Right lobe of liver (tissue), 6 donors: ENCODE results near the gene SDHA. TPM values are rescaled to one million over a fixed set of nuclear protein-coding genes. Genes with fewer than 3 reads are reported as not detected.

Experiments used
- ATAC-seq, 4 donors: fragments of 200-7000 bp; cut with Tn5 transposase; one replicate each; pipeline ENCODE4 v1.9.1; 2020; ENCODE audit warnings: mild to moderate bottlenecking in 4 of 4, moderate library complexity in 4 of 4
- DNase-seq, 3 donors: peaks; one replicate each; pipeline ENCODE4 v3.0.0-alpha.2; 2020
- H3K27ac ChIP-seq, 3 donors: fragments of 200-600 bp; one replicate each; pipeline ENCODE4 v1.8.0; 2022
- H3K27me3 ChIP-seq, 2 donors: fragments of 200-600 bp; one replicate each; pipeline ENCODE4 v1.8.0; 2022
- H3K36me3 ChIP-seq, 4 donors: fragments of 200-600 bp; sonication (generic) in 1 of 4; one replicate each; pipeline versions ENCODE4 v1.5.1 to v1.8.0; 2017 to 2022; ENCODE audit warnings: control low read depth in 1 of 4
- H3K4me1 ChIP-seq, 4 donors: fragments of 200-600 bp; sonication (generic) in 1 of 4; one replicate each; pipeline versions ENCODE4 v1.5.1 to v1.8.0; 2017 to 2022; ENCODE audit warnings: control low read depth in 1 of 4
- H3K4me3 ChIP-seq, 3 donors: fragments of 200-600 bp; one replicate each; pipeline ENCODE4 v1.8.0; 2022
- H3K9me3 ChIP-seq, 4 donors: fragments of 200-600 bp; sonication (generic) in 1 of 4; one replicate each; pipeline versions ENCODE4 v1.5.1 to v1.8.0; 2017 to 2022; ENCODE audit warnings: control low read depth in 1 of 4
- POLR2A ChIP-seq: fragments of 450-650 bp; IDR thresholded peaks from one replicate; pipeline ENCODE4 v1.6.1; 2017; ENCODE audit warnings: antibody characterized with exemption, mild to moderate bottlenecking
- WGBS: methylation state at CpG from one replicate; pipeline ENCODE4 v1.1.6; 2018; ENCODE audit warnings: low coverage, low lambda C conversion rate; ENCODE audit not compliant: insufficient coverage; ENCODE audit errors: missing lambda C conversion rate; 5-methylcytosine and 5-hydroxymethylcytosine counted together
- intact Hi-C, 2 donors: fragments of 100-400 bp; cut with DNase I; formaldehyde crosslinking; loops; one replicate each; pipeline versions ENCODE4 v1.11.2 to v1.14.1; 2022
- total RNA-seq, 6 experiments: library from RNA; depleted of rRNA in 2 of 6; stranded (reverse); fragments of >200 nt in 2 of 6; fragmentation: NEBNext Ultra II Directional in 3 of 6; extraction: Animal tissue kit (Norgen Biotek cat#: 25700) in 3 of 6; gene quantifications; one replicate each; pipeline versions ENCODE4 v1.1.0 to v1.2.4, GENCODE V29; 2016 to 2023
- TF ChIP-seq, protein P1 (sequence below), 4 donors: fragments of 200-600 bp in 3 of 4; fragments of 450-650 bp in 1 of 4; IDR thresholded peaks; one replicate each; pipeline versions ENCODE4 v1.5.1 to v1.8.0; 2016 to 2022; ENCODE audit warnings: antibody characterized with exemption in 4 of 4, mild to moderate bottlenecking in 2 of 4
- donor health status: DM: no; HTN: yes; CAD: no.
- donor health status: DM: no; HTN: no; CAD: no.
- donor health status: DM: no; HTN: no; CAD: no.
- donor health status: DM: no; HTN: yes; CAD: no.
- donor health status: DM: no; HTN: yes; CAD: no.

SDHA gene
- total RNA-seq, 6 experiments from 2014 or later = 165 to 223 (median 188) TPM

GRCh38 chr5:197892-198489 is 20.1 kb upstream of the SDHA start:
- Histone ChIP-seq H3K27me3 (no peaks in the 10 kb centered on the region), H3K4me1 (no peaks in the 10 kb centered on the region), H3K4me3 (no peak overlapping the region), H3K27ac (no peak overlapping the region), H3K9me3 (no peaks in the 10 kb centered on the region), H3K36me3 (no peaks in the 10 kb centered on the region)
- intact Hi-C loops = no loop called here
- DNase-seq (peak in 2 of 3 donors; percentile 29 to 36), ATAC-seq (no peak)
- TF ChIP-seq POLR2A = no peak
- TF ChIP-seq, protein P1, sequence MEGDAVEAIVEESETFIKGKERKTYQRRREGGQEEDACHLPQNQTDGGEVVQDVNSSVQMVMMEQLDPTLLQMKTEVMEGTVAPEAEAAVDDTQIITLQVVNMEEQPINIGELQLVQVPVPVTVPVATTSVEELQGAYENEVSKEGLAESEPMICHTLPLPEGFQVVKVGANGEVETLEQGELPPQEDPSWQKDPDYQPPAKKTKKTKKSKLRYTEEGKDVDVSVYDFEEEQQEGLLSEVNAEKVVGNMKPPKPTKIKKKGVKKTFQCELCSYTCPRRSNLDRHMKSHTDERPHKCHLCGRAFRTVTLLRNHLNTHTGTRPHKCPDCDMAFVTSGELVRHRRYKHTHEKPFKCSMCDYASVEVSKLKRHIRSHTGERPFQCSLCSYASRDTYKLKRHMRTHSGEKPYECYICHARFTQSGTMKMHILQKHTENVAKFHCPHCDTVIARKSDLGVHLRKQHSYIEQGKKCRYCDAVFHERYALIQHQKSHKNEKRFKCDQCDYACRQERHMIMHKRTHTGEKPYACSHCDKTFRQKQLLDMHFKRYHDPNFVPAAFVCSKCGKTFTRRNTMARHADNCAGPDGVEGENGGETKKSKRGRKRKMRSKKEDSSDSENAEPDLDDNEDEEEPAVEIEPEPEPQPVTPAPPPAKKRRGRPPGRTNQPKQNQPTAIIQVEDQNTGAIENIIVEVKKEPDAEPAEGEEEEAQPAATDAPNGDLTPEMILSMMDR (IDR thresholded peaks at IDR 0.05) = no peak
- WGBS = 80% methylated on average over 1 of the region's 12 CpGs

DNA sequence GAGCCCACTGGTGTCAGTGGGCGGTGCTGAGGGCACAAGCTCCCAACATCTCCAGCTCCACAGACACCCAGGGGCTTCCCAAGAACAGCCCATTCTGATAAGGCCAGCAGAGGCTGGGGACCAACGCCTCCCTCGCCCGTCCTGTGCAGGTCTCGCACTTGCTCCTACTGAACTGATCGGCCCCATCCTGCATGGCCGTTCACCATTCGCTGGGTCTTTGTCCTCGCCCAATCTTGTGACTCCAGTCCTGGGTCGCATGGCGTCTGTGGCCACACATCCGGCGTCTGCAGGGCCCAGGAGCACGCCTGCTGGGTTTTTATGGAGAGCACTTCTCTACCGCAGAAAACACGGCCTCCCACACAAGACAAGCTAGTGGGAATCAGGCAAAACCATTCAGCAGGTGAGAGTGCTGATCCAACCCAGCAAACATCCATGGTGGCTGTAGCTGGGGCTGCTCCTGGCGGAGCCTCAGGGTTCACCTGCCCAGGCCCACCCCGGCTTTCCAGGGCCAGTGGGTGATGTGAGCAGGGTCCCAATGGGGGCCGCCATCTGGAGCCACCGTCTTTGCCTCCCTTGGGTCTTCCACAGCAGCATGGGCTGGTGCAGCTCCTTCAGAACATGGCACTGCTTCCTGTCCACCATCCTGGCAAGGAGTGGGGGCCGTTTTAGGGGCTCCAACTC is 19.5 kb upstream of the SDHA start:
- H3K27ac ChIP-seq = no peak overlapping the region
- DNase-seq (peak in 1 of 3 donors; percentile 33), ATAC-seq (no peak)
- WGBS = 100% methylated on average over 1 of the region's 21 CpGs
- intact Hi-C loops = no loop called here
- TF ChIP-seq, protein P1 (IDR thresholded peaks at IDR 0.05) = no peak
- no peak for TF ChIP-seq POLR2A
- no peaks in the 10 kb centered on the region for H3K27me3 ChIP-seq
- no peaks in the 10 kb centered on the region for H3K9me3 ChIP-seq
- peaks cover 0 to under 1% (median 0%) of the 10 kb centered on the region in 4 donors for H3K36me3 ChIP-seq
- no peak overlapping the region for H3K4me3 ChIP-seq
- H3K4me1 ChIP-seq = no peaks in the 10 kb centered on the region

DNA sequence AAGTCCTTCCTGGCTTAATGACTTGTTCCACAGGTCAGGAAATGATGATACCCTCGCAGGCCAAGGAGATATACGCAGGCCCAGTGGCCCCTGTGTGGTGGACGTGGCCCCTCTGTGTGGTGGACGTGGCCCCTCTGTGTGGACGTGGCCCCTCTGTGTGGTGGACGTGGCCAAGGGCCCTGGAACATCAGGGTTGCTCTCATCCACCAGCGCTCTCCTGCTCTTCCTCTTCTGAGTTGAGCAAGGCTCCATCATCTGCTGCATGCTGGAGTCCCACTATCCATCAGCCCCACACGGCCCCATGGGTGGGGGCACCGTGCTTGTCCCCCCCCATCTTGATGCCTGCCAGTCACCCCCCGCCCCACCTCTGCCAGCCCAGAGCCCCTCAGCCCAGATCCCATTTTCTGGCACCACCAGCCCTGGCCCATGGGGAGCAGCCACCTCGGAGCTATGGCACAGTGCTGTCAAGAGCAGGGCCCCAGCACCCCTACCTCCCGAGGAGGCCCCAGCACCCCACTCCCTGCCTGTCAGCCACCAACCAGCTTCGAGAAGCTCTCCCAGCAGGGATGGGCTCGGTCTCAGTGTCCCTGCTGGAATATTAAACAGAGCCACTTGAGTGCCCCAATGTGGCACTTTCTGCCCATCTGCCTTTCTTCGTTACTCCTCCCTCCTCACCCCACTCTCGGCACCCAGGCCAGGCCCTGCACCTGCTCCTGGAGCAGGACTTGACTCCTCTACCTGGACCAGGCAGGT is 18.7 kb upstream of the SDHA start:
- H3K4me3 ChIP-seq = no peak overlapping the region
- TF ChIP-seq POLR2A = no peak
- TF ChIP-seq, protein P1 (IDR thresholded peaks at IDR 0.05) = no peak
- H3K9me3 ChIP-seq = no peaks in the 10 kb centered on the region
- 93% methylated on average over 3 of the region's 16 CpGs for WGBS
- H3K4me1 ChIP-seq = no peaks in the 10 kb centered on the region
- H3K27me3 ChIP-seq = no peaks in the 10 kb centered on the region
- DNase-seq (peak in 1 of 3 donors; percentile 38), ATAC-seq (no peak)
- intact Hi-C loops = no loop called here
- no peak overlapping the region for H3K27ac ChIP-seq
- peaks cover 0 to 7% (median 0%) of the 10 kb centered on the region in 4 donors for H3K36me3 ChIP-seq

DNA sequence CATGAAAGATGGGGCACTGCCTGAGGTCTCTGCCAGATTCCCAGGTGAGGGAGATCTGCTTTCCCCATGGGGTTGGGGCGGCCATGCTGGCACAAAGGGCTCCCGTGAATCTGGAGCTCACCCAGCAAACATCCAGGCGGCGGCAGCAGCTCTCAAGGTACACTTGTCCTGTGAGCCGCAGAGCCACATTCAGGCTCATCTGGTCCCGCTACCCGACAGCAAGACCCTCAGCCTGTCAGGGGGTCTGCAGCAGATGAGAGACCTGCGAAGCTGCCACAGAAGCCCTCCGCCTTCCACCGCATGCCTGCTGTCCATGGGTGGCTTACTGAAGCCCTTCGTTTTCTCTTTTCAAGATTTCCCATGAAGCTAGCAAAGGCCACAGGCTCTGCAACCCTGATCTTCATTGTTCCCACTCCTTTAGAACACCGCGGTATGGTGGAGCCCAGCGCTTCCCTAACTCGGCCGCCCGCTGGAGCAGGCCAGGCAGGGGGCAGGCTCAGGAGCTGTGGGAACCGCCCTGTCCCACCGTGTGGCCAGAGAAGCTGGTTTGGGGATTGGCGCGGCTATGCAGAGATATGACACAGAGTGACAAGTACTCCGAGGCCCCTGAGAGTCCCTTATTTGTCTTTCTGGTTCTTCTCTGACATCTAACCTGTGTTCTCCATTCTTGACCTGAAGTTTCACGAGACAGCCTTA is 18.0 kb upstream of the SDHA start:
- DNase-seq = peak in 1 of 3 donors; percentile 42
- WGBS = 97% methylated on average over 12 of the region's 23 CpGs
- intact Hi-C loops = no loop called here
- Histone ChIP-seq H3K27me3 (no peaks in the 10 kb centered on the region), H3K4me1 (no peaks in the 10 kb centered on the region), H3K4me3 (no peak overlapping the region), H3K36me3 (peaks cover 0 to 7% (median 2%) of the 10 kb centered on the region in 4 donors), H3K27ac (no peak overlapping the region), H3K9me3 (no peaks in the 10 kb centered on the region)
- TF ChIP-seq, protein P1 (IDR thresholded peaks at IDR 0.05) = no peak
- TF ChIP-seq POLR2A = no peak
- ATAC-seq = no peak
